Ovary (tissue), 3 donors: ENCODE measurements around the gene GCN1.

Experiments used
- POLR2A ChIP-seq: fragments of 450-650 bp; IDR thresholded peaks from one replicate; pipeline ENCODE4 v1.6.1; 2017; ENCODE audit warnings: antibody characterized with exemption, mild to moderate bottlenecking, moderate library complexity
- TF ChIP-seq, protein P1 (sequence below), 3 donors: fragments of 450-650 bp in 2 of 3; fragments of 200-600 bp in 1 of 3; IDR thresholded peaks; one replicate each; pipeline versions ENCODE4 v1.5.1 to v1.8.0; 2016 to 2022; ENCODE audit warnings: antibody characterized with exemption in 3 of 3, mild to moderate bottlenecking in 1 of 3
- donor health status: DM: no; HTN: no; CAD: no.

DNA sequence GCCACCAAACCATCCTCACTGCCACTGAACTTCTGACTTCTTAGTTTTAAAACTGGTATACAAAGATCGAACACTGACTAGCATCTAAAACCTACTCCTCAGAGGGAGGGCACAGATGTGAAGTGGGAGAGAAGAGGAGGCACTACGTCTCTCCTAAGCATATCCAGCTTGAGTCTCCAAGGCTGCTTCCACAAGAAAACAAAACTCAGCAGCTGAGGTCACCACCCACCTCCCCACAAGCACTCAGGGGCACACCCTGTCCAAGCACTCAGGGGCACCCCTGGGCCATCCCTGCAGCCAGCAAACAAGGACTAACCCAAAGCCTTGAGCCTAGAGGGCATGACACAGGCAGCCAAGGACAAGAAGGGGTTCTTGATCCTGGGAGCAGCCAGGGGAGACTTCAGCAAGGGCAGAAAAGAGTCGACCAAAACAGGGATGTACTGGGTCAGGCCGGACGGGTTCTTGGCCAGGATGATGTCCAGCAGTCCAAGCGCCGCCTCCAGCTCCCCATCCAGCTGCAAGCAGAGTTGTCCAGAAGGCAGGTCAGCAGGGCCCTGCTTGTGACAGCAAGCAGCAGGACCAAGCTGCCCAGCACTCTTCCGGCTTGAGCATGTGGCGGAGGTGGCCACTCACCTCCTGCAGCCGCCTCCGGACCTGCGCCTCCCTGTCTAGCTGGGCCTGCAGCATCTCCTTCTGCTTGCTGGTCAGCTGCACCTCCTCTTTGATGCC lies 34.8 kb downstream of the GCN1 start:
- TF ChIP-seq, protein P1, sequence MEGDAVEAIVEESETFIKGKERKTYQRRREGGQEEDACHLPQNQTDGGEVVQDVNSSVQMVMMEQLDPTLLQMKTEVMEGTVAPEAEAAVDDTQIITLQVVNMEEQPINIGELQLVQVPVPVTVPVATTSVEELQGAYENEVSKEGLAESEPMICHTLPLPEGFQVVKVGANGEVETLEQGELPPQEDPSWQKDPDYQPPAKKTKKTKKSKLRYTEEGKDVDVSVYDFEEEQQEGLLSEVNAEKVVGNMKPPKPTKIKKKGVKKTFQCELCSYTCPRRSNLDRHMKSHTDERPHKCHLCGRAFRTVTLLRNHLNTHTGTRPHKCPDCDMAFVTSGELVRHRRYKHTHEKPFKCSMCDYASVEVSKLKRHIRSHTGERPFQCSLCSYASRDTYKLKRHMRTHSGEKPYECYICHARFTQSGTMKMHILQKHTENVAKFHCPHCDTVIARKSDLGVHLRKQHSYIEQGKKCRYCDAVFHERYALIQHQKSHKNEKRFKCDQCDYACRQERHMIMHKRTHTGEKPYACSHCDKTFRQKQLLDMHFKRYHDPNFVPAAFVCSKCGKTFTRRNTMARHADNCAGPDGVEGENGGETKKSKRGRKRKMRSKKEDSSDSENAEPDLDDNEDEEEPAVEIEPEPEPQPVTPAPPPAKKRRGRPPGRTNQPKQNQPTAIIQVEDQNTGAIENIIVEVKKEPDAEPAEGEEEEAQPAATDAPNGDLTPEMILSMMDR (IDR thresholded peaks at IDR 0.05): no peak
- TF ChIP-seq POLR2A: no peak
